OCI-LY1 (cell line): ENCODE measurements around the gene PI4K2B.

ENCODE experiments used
- H2AFZ ChIP-seq: fragments of 200-600 bp; sonication (generic), shearing (Covaris generic); 2 replicates; pipeline ENCODE4 v1.6.0; 2014; ENCODE audit warnings: antibody characterized with exemption, mild to moderate bottlenecking, low read length
- H3F3A ChIP-seq: fragments of 200-600 bp; sonication (generic), shearing (Covaris generic); 2 replicates; pipeline ENCODE4 v1.6.0; 2014; ENCODE audit warnings: mild to moderate bottlenecking, antibody characterized with exemption, low read length, moderate library complexity; ENCODE audit not compliant: insufficient read depth
- H3K27ac ChIP-seq: fragments of 200-600 bp; sonication (generic); 2 replicates; pipeline ENCODE4 v1.5.1; 2014; ENCODE audit warnings: low read length, mixed run types, mild to moderate bottlenecking, low read depth; ENCODE audit not compliant: poor library complexity, severe bottlenecking
- H3K27me3 ChIP-seq: fragments of 200-600 bp; sonication (generic); 2 replicates; pipeline ENCODE4 v1.6.0; 2014; ENCODE audit warnings: antibody characterized with exemption, mild to moderate bottlenecking, low read length, moderate library complexity; ENCODE audit not compliant: insufficient read depth
- H3K36me3 ChIP-seq: fragments of 200-600 bp; sonication (generic); 2 replicates; pipeline ENCODE4 v1.6.1; 2014; ENCODE audit warnings: mild to moderate bottlenecking, antibody characterized with exemption, low read length, moderate library complexity, mixed read lengths; ENCODE audit not compliant: insufficient read depth
- H3K4me1 ChIP-seq: fragments of 200-600 bp; sonication (generic); 2 replicates; pipeline ENCODE4 v1.5.1; 2014; ENCODE audit warnings: mild to moderate bottlenecking, low read length, moderate library complexity; ENCODE audit not compliant: insufficient read depth, severe bottlenecking
- H3K4me2 ChIP-seq: fragments of 200-600 bp; sonication (generic), shearing (Covaris generic); 2 replicates; pipeline ENCODE4 v1.6.1; 2014; ENCODE audit warnings: low read length
- H3K4me3 ChIP-seq: fragments of 200-600 bp; sonication (generic); 2 replicates; pipeline ENCODE4 v1.5.1; 2014; ENCODE audit warnings: low read length, low read depth, mild to moderate bottlenecking, mixed read lengths; ENCODE audit not compliant: poor library complexity, severe bottlenecking
- H3K79me2 ChIP-seq: fragments of 200-600 bp; shearing (Covaris generic); 2 replicates; pipeline ENCODE4 v1.6.1; 2016; ENCODE audit warnings: mixed run types, low read length, mixed read lengths; ENCODE audit not compliant: insufficient read depth
- H3K9ac ChIP-seq: fragments of 200-600 bp; sonication (generic), shearing (Covaris generic); 2 replicates; pipeline ENCODE4 v1.6.1; 2014; ENCODE audit warnings: mild to moderate bottlenecking, low read length, mixed read lengths
- H3K9me2 ChIP-seq: fragments of 200-600 bp; sonication (generic), shearing (Covaris generic); 2 replicates; pipeline ENCODE4 v1.6.1; 2014; ENCODE audit warnings: low read depth, mild to moderate bottlenecking, low read length, mixed read lengths
- H3K9me3 ChIP-seq: fragments of 200-600 bp; shearing (Covaris generic); 2 replicates; pipeline ENCODE4 v1.6.1; 2014; ENCODE audit warnings: low read length, mixed read lengths
- H4K20me1 ChIP-seq: fragments of 200-600 bp; sonication (generic), shearing (Covaris generic); 2 replicates; pipeline ENCODE4 v1.6.0; 2016; ENCODE audit warnings: mild to moderate bottlenecking, low read length; ENCODE audit not compliant: insufficient read depth
- CTCF ChIP-seq: fragments of 200-600 bp; sonication (generic), shearing (Covaris generic); IDR thresholded peaks from 2 replicates; pipeline ENCODE4 v1.5.1; 2017; ENCODE audit warnings: mild to moderate bottlenecking, antibody characterized with exemption, low read length, moderate library complexity, mixed read lengths
- EZH2 ChIP-seq: fragments of 200-600 bp; sonication (generic), shearing (Covaris generic); IDR thresholded peaks from 2 replicates; pipeline ENCODE4 v1.8.0; 2017; ENCODE audit warnings: borderline replicate concordance, mixed run types, mild to moderate bottlenecking, antibody characterized with exemption, low read length, moderate library complexity, mixed read lengths

The PI4K2B gene

GRCh38 chr4:25215511-25215910, 18.3 kb upstream of the PI4K2B start:
- no peak overlapping the region for H3K4me3 ChIP-seq
- no peaks in the 10 kb centered on the region for H3K9me3 ChIP-seq
- no peaks in the 10 kb centered on the region for H3F3A ChIP-seq
- H3K36me3 ChIP-seq = no peaks in the 10 kb centered on the region
- H3K9ac ChIP-seq = no peak overlapping the region
- H3K79me2 ChIP-seq = no peaks in the 10 kb centered on the region
- no peak overlapping the region for H2AFZ ChIP-seq
- H3K4me1 ChIP-seq = no peaks in the 10 kb centered on the region
- no peaks in the 10 kb centered on the region for H3K9me2 ChIP-seq
- H4K20me1 ChIP-seq = no peaks in the 10 kb centered on the region
- no peak overlapping the region for H3K27ac ChIP-seq
- TF ChIP-seq EZH2 = no peak
- TF ChIP-seq CTCF = no peak
- H3K27me3 ChIP-seq = no peaks in the 10 kb centered on the region
- no peak overlapping the region for H3K4me2 ChIP-seq

GRCh38 chr4:25221377-25221776, 12.5 kb upstream of the PI4K2B start:
- no peak overlapping the region for H3K4me2 ChIP-seq
- H4K20me1 ChIP-seq = no peaks in the 10 kb centered on the region
- no peaks in the 10 kb centered on the region for H3K9me3 ChIP-seq
- no peak overlapping the region for H3K9ac ChIP-seq
- no peak overlapping the region for H2AFZ ChIP-seq
- H3K4me3 ChIP-seq = no peak overlapping the region
- no peaks in the 10 kb centered on the region for H3K27me3 ChIP-seq
- H3K9me2 ChIP-seq = no peaks in the 10 kb centered on the region
- no peaks in the 10 kb centered on the region for H3F3A ChIP-seq
- TF ChIP-seq CTCF (no peak), EZH2 (no peak)
- no peaks in the 10 kb centered on the region for H3K79me2 ChIP-seq
- no peaks in the 10 kb centered on the region; the same call in 1 of the 2 replicates for H3K36me3 ChIP-seq
- no peaks in the 10 kb centered on the region for H3K4me1 ChIP-seq
- no peak overlapping the region for H3K27ac ChIP-seq

- no peaks in the 10 kb centered on the region for H3K27me3 ChIP-seq
- no peak overlapping the region for H2AFZ ChIP-seq
- H4K20me1 ChIP-seq = no peaks in the 10 kb centered on the region
- TF ChIP-seq EZH2 (no peak), CTCF (no peak)
- no peaks in the 10 kb centered on the region for H3K9me2 ChIP-seq
- no peaks in the 10 kb centered on the region for H3F3A ChIP-seq
- H3K27ac ChIP-seq = no peak overlapping the region
- H3K9ac ChIP-seq = no peak overlapping the region
- no peaks in the 10 kb centered on the region for H3K79me2 ChIP-seq
- no peaks in the 10 kb centered on the region for H3K9me3 ChIP-seq
- H3K4me3 ChIP-seq = no peak overlapping the region
- no peak overlapping the region for H3K4me2 ChIP-seq
- no peaks in the 10 kb centered on the region for H3K4me1 ChIP-seq
- H3K36me3 ChIP-seq = no peaks in the 10 kb centered on the region; the same call in 1 of the 2 replicates
Measured at GRCh38 chr4:25223802-25224375, 9.9 kb upstream of the PI4K2B start.
